Measurements from ENCODE around the gene TUBAL3.

DNA sequence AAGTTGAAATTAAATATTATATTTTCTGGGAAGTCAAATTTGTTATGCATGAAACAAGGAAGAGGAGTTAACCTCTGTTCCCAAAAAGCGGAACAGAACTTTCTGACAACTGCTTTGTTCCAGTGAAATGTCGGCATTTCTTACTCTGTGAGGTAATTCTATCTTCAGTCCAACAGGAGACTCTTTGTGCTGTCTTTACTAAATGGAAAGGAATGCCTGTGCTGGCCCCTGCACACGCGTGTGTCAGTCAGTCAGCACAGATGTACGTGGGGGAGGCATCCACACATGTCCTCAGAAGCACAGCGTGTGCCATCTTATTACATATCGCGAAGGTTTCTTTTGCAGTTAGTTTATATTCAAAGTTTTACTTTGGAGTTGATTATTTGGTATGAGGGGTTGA, 45.2 kb upstream of the TUBAL3 start:
- TF ChIP-seq, protein P1, sequence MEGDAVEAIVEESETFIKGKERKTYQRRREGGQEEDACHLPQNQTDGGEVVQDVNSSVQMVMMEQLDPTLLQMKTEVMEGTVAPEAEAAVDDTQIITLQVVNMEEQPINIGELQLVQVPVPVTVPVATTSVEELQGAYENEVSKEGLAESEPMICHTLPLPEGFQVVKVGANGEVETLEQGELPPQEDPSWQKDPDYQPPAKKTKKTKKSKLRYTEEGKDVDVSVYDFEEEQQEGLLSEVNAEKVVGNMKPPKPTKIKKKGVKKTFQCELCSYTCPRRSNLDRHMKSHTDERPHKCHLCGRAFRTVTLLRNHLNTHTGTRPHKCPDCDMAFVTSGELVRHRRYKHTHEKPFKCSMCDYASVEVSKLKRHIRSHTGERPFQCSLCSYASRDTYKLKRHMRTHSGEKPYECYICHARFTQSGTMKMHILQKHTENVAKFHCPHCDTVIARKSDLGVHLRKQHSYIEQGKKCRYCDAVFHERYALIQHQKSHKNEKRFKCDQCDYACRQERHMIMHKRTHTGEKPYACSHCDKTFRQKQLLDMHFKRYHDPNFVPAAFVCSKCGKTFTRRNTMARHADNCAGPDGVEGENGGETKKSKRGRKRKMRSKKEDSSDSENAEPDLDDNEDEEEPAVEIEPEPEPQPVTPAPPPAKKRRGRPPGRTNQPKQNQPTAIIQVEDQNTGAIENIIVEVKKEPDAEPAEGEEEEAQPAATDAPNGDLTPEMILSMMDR (IDR thresholded peaks at IDR 0.05; ENCODE audit: insufficient read depth, low read depth, low read length), result no peak
- no peak for TF ChIP-seq EZH2 (IDR thresholded peaks at IDR 0.05; ENCODE audit: insufficient read depth, low read length)

All from astrocyte (in vitro differentiated cells and primary cell).